Astrocyte (in vitro differentiated cells and primary cell): ENCODE measurements around the gene UHRF1. TPM values are rescaled to one million over a fixed set of nuclear protein-coding genes. Genes with fewer than 3 reads are reported as not detected.

Experiments used
- DNase-seq: peaks from one replicate; pipeline ENCODE4 v3.0.0-alpha.2; 2010; ENCODE audit warnings: low read depth
- FAIRE-seq: peaks from 2 replicates; lab custom pipeline; 2011; peaks lifted over from hg19 to GRCh38; lab: Jason Lieb, UNC
- H2AFZ ChIP-seq: 2 replicates; pipeline ENCODE4 v1.6.0; 2012; ENCODE audit warnings: low read depth, low read length, inconsistent platforms
- H3K27ac ChIP-seq: 2 replicates; pipeline ENCODE4 v1.5.1; 2011; ENCODE audit warnings: low read depth, low read length, inconsistent platforms
- H3K27me3 ChIP-seq: 2 replicates; pipeline ENCODE4 v1.6.0; 2011; ENCODE audit warnings: low read length, inconsistent platforms; ENCODE audit not compliant: insufficient read depth
- H3K36me3 ChIP-seq: 2 replicates; pipeline ENCODE4 v1.5.1; 2011; ENCODE audit warnings: low read length, inconsistent platforms; ENCODE audit not compliant: insufficient read depth
- H3K4me1 ChIP-seq: 2 replicates; pipeline ENCODE4 v1.5.1; 2011; ENCODE audit warnings: low read length, inconsistent platforms; ENCODE audit not compliant: insufficient read depth
- H3K4me2 ChIP-seq: 2 replicates; pipeline ENCODE4 v1.6.0; 2012; ENCODE audit warnings: low read length, inconsistent platforms
- H3K4me3 ChIP-seq: 2 replicates; pipeline ENCODE4 v1.5.1; 2011; ENCODE audit warnings: low read depth, mild to moderate bottlenecking, low read length, inconsistent platforms; ENCODE audit not compliant: insufficient read depth
- H3K79me2 ChIP-seq: 2 replicates; pipeline ENCODE4 v1.6.0; 2012; ENCODE audit warnings: mild to moderate bottlenecking, low read length, inconsistent platforms; ENCODE audit not compliant: insufficient read depth
- H3K9ac ChIP-seq: 2 replicates; pipeline ENCODE4 v1.6.0; 2012; ENCODE audit warnings: mild to moderate bottlenecking, low read length, inconsistent platforms
- H3K9me3 ChIP-seq: 2 replicates; pipeline ENCODE4 v1.5.1; 2012; ENCODE audit warnings: low read depth, mild to moderate bottlenecking, low read length, inconsistent platforms; ENCODE audit not compliant: insufficient read depth
- H4K20me1 ChIP-seq: 2 replicates; pipeline ENCODE4 v1.6.0; 2012; ENCODE audit warnings: low read length, inconsistent platforms; ENCODE audit not compliant: insufficient read depth
- H3K27ac Mint-ChIP-seq: one replicate; pipeline ENCODE4 v1.8.0; 2021; ENCODE audit warnings: mild to moderate bottlenecking, mixed read lengths; ENCODE audit not compliant: unreplicated experiment
- H3K27me3 Mint-ChIP-seq: one replicate; pipeline ENCODE4 v1.8.0; 2021; ENCODE audit warnings: low read depth, mixed read lengths; ENCODE audit not compliant: unreplicated experiment
- H3K36me3 Mint-ChIP-seq: one replicate; pipeline ENCODE4 v1.8.0; 2021; ENCODE audit warnings: low read depth, mixed read lengths; ENCODE audit not compliant: unreplicated experiment
- H3K4me1 Mint-ChIP-seq: one replicate; pipeline ENCODE4 v1.8.0; 2021; ENCODE audit warnings: low read depth, mixed read lengths; ENCODE audit not compliant: unreplicated experiment
- H3K4me3 Mint-ChIP-seq: one replicate; pipeline ENCODE4 v1.8.0; 2021; ENCODE audit warnings: mild to moderate bottlenecking, moderate library complexity, mixed read lengths; ENCODE audit not compliant: unreplicated experiment
- H3K9me3 Mint-ChIP-seq: one replicate; pipeline ENCODE4 v1.8.0; 2021; ENCODE audit warnings: mild to moderate bottlenecking, mixed read lengths; ENCODE audit not compliant: unreplicated experiment
- CTCF ChIP-seq: IDR thresholded peaks from 2 replicates; pipeline ENCODE4 v1.5.1; 2011; ENCODE audit warnings: low read depth, mild to moderate bottlenecking, inconsistent platforms, low read length, moderate library complexity; ENCODE audit not compliant: insufficient read depth
- EZH2 ChIP-seq: IDR thresholded peaks from 2 replicates; pipeline ENCODE4 v1.6.1; 2012; ENCODE audit warnings: mild to moderate bottlenecking, low read length, inconsistent platforms; ENCODE audit not compliant: insufficient read depth
- total RNA-seq: library from RNA; stranded (reverse); gene quantifications from 2 replicates; pipeline ENCODE4 v1.2.1, GENCODE V29; 2021

Gene UHRF1
- total RNA-seq, 1 donor from 2014 or later = 16.2 TPM

GRCh38 chr19:4870025-4870700 lies 39.1 kb upstream of the UHRF1 start:
- H3K27me3 ChIP-seq = peaks cover 3% of the 10 kb centered on the region
- no peaks in the 10 kb centered on the region for H3K36me3 ChIP-seq
- peak overlapping the region; percentile 34 for H3K9ac ChIP-seq
- H3K4me2 ChIP-seq = peak overlapping the region; percentile 32
- no peaks in the 10 kb centered on the region for H3K9me3 ChIP-seq
- Mint-ChIP-seq H3K27me3 (peaks cover 6% of the 10 kb centered on the region), H3K27ac (peak overlapping the region; percentile 78), H3K9me3 (no peaks in the 10 kb centered on the region), H3K4me1 (peaks cover 2% of the 10 kb centered on the region), H3K36me3 (peaks cover 7% of the 10 kb centered on the region), H3K4me3 (peak overlapping the region; percentile 71)
- peak; percentile 88 for DNase-seq
- peaks cover 14% of the 10 kb centered on the region for H4K20me1 ChIP-seq
- no peak for TF ChIP-seq EZH2
- TF ChIP-seq CTCF = no peak
- FAIRE-seq = peak; percentile 45
- peak overlapping the region; percentile 72 for H3K27ac ChIP-seq
- H3K4me1 ChIP-seq = peaks cover 17% of the 10 kb centered on the region
- no peak overlapping the region for H3K4me3 ChIP-seq
- H2AFZ ChIP-seq = no peak overlapping the region
- peaks cover 22% of the 10 kb centered on the region for H3K79me2 ChIP-seq

- Mint-ChIP-seq H3K9me3 (no peaks in the 10 kb centered on the region), H3K36me3 (peaks cover 5% of the 10 kb centered on the region), H3K27me3 (peaks cover 6% of the 10 kb centered on the region), H3K4me3 (no peak overlapping the region), H3K27ac (no peak overlapping the region), H3K4me1 (peaks cover 2% of the 10 kb centered on the region)
- Histone ChIP-seq H3K4me2 (no peak overlapping the region), H3K9me3 (no peaks in the 10 kb centered on the region), H3K27ac (no peak overlapping the region), H3K4me1 (peaks cover 10% of the 10 kb centered on the region), H2AFZ (no peak overlapping the region), H3K9ac (no peak overlapping the region), H3K79me2 (peaks cover 7% of the 10 kb centered on the region), H3K27me3 (peaks cover 3% of the 10 kb centered on the region), H4K20me1 (peaks cover 2% of the 10 kb centered on the region), H3K4me3 (no peak overlapping the region), H3K36me3 (no peaks in the 10 kb centered on the region)
- no peak for DNase-seq
- TF ChIP-seq CTCF (no peak), EZH2 (no peak)
- no peak for FAIRE-seq
Measured at GRCh38 chr19:4871711-4872110, 37.6 kb upstream of the UHRF1 start.

- Histone ChIP-seq H3K4me1 (peaks cover 24% of the 10 kb centered on the region), H3K4me2 (no peak overlapping the region), H4K20me1 (no peaks in the 10 kb centered on the region), H3K9me3 (no peaks in the 10 kb centered on the region), H3K36me3 (no peaks in the 10 kb centered on the region), H3K27me3 (peaks cover 3% of the 10 kb centered on the region), H2AFZ (no peak overlapping the region), H3K4me3 (no peak overlapping the region), H3K27ac (no peak overlapping the region), H3K9ac (no peak overlapping the region), H3K79me2 (no peaks in the 10 kb centered on the region)
- no peak overlapping the region for H3K27ac Mint-ChIP-seq
- no peak overlapping the region for H3K4me3 Mint-ChIP-seq
- no peaks in the 10 kb centered on the region for H3K9me3 Mint-ChIP-seq
- TF ChIP-seq CTCF (no peak), EZH2 (no peak)
- FAIRE-seq (no peak), DNase-seq (no peak)
- H3K27me3 Mint-ChIP-seq = peaks cover 6% of the 10 kb centered on the region
- peaks cover 5% of the 10 kb centered on the region for H3K36me3 Mint-ChIP-seq
- peaks cover 2% of the 10 kb centered on the region for H3K4me1 Mint-ChIP-seq
Measured at GRCh38 chr19:4873930-4874329, 35.4 kb upstream of the UHRF1 start.
